ENCODE results near the gene SHOC2. TPM values are rescaled to one million over a fixed set of nuclear protein-coding genes. Genes with fewer than 3 reads are reported as not detected.

Gene SHOC2
- total RNA-seq, 1 donor from 2014 or later = 47.9 TPM

DNA sequence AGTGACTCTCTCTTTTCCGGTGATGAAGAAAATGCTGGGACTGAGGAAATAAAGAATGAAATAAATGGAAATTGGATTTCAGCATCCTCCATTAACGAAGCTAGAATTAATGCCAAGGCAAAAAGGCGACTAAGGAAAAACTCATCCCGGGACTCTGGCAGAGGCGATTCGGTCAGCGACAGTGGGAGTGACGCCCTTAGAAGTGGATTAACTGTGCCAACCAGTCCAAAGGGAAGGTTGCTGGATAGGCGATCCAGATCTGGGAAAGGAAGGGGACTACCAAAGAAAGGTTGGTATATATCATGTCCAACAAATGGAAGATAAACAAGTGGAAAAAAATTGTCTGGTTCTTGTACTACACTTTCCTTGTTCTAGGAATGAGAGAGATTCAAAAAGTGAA lies 38.2 kb upstream of the SHOC2 start:
- DNase-seq = no peak
- H3K9me3 ChIP-seq (replicated peaks) = no peaks in the 10 kb centered on the region
- peaks cover 62% of the 10 kb centered on the region for H3K36me3 ChIP-seq
- H3K27ac ChIP-seq (replicated peaks) = peak overlapping the region; percentile 75
- H3K4me3 ChIP-seq = peak overlapping the region; percentile 52
- H3K27me3 ChIP-seq (ENCODE audit: low read depth) = no peaks in the 10 kb centered on the region
- intact Hi-C loops (cut with micrococcal nuclease) = loop anchor here (10.0 kb wide), 1 partner anchor 276 kb away; no protein-coding TSS in a partner anchor
- TF ChIP-seq, protein P1, sequence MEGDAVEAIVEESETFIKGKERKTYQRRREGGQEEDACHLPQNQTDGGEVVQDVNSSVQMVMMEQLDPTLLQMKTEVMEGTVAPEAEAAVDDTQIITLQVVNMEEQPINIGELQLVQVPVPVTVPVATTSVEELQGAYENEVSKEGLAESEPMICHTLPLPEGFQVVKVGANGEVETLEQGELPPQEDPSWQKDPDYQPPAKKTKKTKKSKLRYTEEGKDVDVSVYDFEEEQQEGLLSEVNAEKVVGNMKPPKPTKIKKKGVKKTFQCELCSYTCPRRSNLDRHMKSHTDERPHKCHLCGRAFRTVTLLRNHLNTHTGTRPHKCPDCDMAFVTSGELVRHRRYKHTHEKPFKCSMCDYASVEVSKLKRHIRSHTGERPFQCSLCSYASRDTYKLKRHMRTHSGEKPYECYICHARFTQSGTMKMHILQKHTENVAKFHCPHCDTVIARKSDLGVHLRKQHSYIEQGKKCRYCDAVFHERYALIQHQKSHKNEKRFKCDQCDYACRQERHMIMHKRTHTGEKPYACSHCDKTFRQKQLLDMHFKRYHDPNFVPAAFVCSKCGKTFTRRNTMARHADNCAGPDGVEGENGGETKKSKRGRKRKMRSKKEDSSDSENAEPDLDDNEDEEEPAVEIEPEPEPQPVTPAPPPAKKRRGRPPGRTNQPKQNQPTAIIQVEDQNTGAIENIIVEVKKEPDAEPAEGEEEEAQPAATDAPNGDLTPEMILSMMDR (IDR thresholded peaks at IDR 0.05; ENCODE audit: borderline replicate concordance) = no peak
- peaks cover 66% of the 10 kb centered on the region for H3K4me1 ChIP-seq

DNA sequence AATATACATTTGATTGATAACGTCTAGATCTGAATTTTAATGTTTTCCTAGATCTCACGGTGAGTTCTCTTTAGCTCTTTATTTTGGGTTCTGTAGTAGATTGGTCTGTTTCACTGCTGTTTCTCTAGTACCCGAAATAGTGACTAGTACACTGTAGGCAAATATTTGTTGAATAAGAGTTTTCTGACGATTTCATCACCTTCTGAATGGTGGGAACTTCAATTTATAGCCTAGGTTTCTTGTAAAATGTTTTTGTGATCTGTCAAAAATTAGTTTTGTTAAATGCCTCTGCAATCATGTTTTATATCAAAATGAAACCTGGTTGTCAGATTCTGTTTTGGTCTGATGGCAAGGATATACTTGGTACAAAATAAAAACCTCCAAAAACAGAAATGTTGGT lies 37.5 kb upstream of the SHOC2 start:
- intact Hi-C loops (cut with micrococcal nuclease) = loop anchor here (10.0 kb wide), 1 partner anchor 277 kb away; no protein-coding TSS in a partner anchor
- peaks cover 62% of the 10 kb centered on the region for H3K4me1 ChIP-seq

DNA sequence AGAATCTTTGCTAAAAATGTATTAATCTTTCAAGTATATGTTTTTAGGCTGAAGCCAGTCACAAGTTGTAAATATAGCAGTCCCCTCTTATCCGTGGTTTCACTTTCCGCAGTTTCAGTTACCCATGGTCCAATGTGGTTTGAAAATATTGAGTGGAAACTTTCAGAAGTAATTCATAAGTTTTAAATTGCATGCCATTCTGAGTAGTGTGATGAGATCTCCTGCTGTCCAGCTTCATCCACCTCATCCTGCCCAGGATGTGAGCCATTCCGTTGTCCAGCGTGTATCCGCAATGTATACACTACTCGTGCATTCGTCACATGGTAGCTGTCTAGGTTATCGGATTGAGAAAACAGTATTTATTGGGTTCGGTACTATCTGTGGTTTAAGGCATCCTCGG lies 35.5 kb upstream of the SHOC2 start:
- peak overlapping the region; percentile 52 for H3K4me3 ChIP-seq
- TF ChIP-seq, protein P1 (IDR thresholded peaks at IDR 0.05; ENCODE audit: borderline replicate concordance) = no peak
- H3K27ac ChIP-seq (replicated peaks) = peak overlapping the region; percentile 1
- peaks cover 70% of the 10 kb centered on the region for H3K36me3 ChIP-seq
- peaks cover 54% of the 10 kb centered on the region for H3K4me1 ChIP-seq
- no peaks in the 10 kb centered on the region for H3K27me3 ChIP-seq (ENCODE audit: low read depth)
- no peak for DNase-seq
- intact Hi-C loops (cut with micrococcal nuclease) = loop anchor here (10.0 kb wide), 1 partner anchor 279 kb away; no protein-coding TSS in a partner anchor
- H3K9me3 ChIP-seq (replicated peaks) = no peaks in the 10 kb centered on the region

More for the DNA sequence above, 37.5 kb upstream of the SHOC2 start:
- H3K36me3 ChIP-seq = peaks cover 59% of the 10 kb centered on the region
- H3K4me3 ChIP-seq = peak overlapping the region; percentile 52
- H3K27ac ChIP-seq (replicated peaks) = peak overlapping the region; percentile 75
- TF ChIP-seq, protein P1 (IDR thresholded peaks at IDR 0.05; ENCODE audit: borderline replicate concordance) = no peak
- H3K9me3 ChIP-seq (replicated peaks) = no peaks in the 10 kb centered on the region
- DNase-seq = no peak
- no peaks in the 10 kb centered on the region for H3K27me3 ChIP-seq (ENCODE audit: low read depth)

DNA sequence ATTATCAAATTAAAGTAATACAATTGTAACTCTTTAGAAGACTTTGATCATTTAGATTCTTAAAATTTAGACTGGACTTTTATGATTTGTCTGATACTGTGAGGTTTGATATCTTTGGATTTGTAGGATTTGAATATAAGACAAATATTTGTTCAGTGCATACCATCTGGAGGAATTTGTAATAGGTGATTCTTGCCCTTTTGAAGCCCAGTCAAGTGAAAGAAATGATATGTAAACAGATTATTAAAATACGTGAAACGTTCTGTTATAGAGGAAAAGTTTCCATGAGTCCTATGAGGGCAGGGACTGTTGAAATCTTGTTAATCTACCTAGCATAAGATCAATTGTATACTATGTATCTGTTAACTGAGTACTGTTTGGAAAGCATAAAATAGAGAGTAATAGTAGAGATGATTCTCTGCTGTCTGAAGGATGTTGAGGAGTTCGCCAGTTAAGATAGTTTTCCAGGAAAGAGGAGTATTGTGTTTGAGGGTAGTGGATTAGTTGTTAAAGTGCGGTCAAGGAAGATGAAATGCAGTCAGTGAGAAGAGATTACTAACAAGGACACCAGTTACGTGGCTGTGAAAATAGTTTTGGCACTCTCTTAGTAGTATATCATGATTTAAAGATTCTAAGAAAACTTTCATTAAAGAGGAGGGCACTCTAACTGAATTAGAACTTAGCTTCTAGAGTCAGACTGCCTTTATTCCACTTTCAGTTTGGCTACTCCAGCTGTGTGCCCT lies 33.3 kb upstream of the SHOC2 start:
- intact Hi-C loops (cut with micrococcal nuclease) = loop anchor here (10.0 kb wide), 1 partner anchor 281 kb away; no protein-coding TSS in a partner anchor
- no peak for DNase-seq
- Histone ChIP-seq H3K27ac (replicated peaks) (no peak overlapping the region), H3K36me3 (peaks cover 90% of the 10 kb centered on the region), H3K27me3 (ENCODE audit: low read depth) (no peaks in the 10 kb centered on the region), H3K9me3 (replicated peaks) (no peaks in the 10 kb centered on the region), H3K4me3 (no peak overlapping the region), H3K4me1 (peaks cover 35% of the 10 kb centered on the region)
- TF ChIP-seq, protein P1 (IDR thresholded peaks at IDR 0.05; ENCODE audit: borderline replicate concordance) = no peak

DNA sequence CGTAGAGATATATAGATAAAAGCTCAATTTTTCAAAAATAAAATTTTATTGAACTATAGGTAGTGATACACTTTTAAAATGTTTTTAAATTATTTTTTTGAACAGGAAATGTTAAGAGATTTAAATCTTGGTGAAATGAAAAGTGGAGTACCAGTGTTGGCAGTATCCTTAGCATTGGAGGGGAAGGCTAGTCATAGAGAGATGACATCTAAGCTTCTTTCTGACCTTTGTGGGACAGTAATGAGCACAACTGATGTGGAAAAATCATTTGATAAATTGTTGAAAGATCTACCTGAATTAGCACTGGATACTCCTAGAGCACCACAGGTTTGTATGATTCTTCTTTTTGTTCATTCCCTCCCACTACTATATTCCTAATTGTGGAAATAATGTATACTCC lies 31.8 kb upstream of the SHOC2 start:
- Histone ChIP-seq H3K36me3 (peaks cover 87% of the 10 kb centered on the region), H3K9me3 (replicated peaks) (no peaks in the 10 kb centered on the region), H3K27me3 (ENCODE audit: low read depth) (no peaks in the 10 kb centered on the region), H3K27ac (replicated peaks) (no peak overlapping the region), H3K4me1 (peaks cover 32% of the 10 kb centered on the region), H3K4me3 (no peak overlapping the region)
- DNase-seq = no peak
- intact Hi-C loops (cut with micrococcal nuclease) = loop anchor here (10.0 kb wide), 1 partner anchor 283 kb away; no protein-coding TSS in a partner anchor
- TF ChIP-seq, protein P1 (IDR thresholded peaks at IDR 0.05; ENCODE audit: borderline replicate concordance) = no peak
